Measurements from ENCODE around the gene ID2. TPM values are rescaled to one million over a fixed set of nuclear protein-coding genes. Genes with fewer than 3 reads are reported as not detected.

Gene ID2
- total and polyA plus RNA-seq, 10 of the 15 experiments (the other 5 are each of a cell fraction or from before 2014, with no cell fraction given): 39.0 to 613 (median 73.6) TPM

DNA sequence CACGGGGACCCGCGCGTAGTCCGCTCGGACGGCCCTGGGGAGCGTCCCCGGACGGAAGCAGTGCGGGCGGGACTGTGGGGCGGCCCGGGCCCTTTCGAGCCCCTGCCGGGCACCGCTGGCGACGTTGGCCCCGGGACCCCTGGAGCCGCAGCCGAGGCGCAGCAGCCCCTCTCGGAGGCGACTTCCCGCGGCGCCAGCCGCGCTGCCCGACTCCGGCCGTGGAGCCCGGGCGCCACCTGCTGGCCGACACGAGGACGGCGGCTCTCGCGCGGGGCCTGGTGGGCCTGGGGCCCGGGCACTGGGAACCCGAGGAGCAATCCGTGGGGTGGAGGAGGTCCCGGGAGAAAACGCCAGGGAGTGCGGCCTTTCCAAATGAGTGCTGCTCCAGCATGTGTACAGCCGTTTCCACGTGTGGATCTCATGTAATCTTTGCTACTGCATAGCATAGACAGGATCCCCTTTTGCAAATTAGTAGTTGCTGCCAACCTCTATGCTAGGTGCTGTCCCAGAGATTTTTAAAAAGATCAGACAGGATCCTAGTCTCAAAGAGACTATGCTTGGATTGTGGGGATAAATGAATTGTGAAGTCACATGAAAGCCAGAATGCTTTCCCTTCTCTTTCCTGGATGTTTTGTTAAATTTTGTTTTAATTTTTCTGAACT is 4.0 kb downstream of the ID2 start (continued):
- peak; percentile 89 for TF ChIP-seq IKZF1 (conservative IDR thresholded peaks at IDR 0.05)
- TF ChIP-seq, protein P1, sequence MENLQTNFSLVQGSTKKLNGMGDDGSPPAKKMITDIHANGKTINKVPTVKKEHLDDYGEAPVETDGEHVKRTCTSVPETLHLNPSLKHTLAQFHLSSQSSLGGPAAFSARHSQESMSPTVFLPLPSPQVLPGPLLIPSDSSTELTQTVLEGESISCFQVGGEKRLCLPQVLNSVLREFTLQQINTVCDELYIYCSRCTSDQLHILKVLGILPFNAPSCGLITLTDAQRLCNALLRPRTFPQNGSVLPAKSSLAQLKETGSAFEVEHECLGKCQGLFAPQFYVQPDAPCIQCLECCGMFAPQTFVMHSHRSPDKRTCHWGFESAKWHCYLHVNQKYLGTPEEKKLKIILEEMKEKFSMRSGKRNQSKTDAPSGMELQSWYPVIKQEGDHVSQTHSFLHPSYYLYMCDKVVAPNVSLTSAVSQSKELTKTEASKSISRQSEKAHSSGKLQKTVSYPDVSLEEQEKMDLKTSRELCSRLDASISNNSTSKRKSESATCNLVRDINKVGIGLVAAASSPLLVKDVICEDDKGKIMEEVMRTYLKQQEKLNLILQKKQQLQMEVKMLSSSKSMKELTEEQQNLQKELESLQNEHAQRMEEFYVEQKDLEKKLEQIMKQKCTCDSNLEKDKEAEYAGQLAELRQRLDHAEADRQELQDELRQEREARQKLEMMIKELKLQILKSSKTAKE (IDR thresholded peaks at IDR 0.05; ENCODE audit: low read depth, poor library complexity, severe bottlenecking): no peak
- TF ChIP-seq DPF2 (IDR thresholded peaks at IDR 0.05): peak; percentile 94
- TF ChIP-seq NR2F1 (conservative IDR thresholded peaks at IDR 0.05): peak; percentile 87
- peak in 1 of 2 experiments; percentile 57; a peak in 1 of 4 replicates for TF ChIP-seq BHLHE40 (IDR thresholded peaks at IDR 0.05; ENCODE audit: borderline replicate concordance in 1 of 2, low read depth in 2 of 2, low read length in 1 of 2)
- 0 out of 3 replicates have a peak, but pooled peaks of 1 of the 2 experiments have one; percentile 9 for TF ChIP-seq EGR1 (IDR thresholded peaks at IDR 0.05; ENCODE audit: borderline replicate concordance in 1 of 2, low read depth in 2 of 2, low read length in 2 of 2)
- TF ChIP-seq POU2F2 (IDR thresholded peaks at IDR 0.05; ENCODE audit: borderline replicate concordance, low read depth, low read length): 0 out of 3 replicates have a peak, but pooled peaks have one; percentile 27
- peak; percentile 55; the same call in 1 of the 2 replicates for TF ChIP-seq NFXL1 (IDR thresholded peaks at IDR 0.05; ENCODE audit: borderline replicate concordance)
- peak; percentile 81; the same call in 1 of the 2 replicates for TF ChIP-seq ZNF592 (IDR thresholded peaks at IDR 0.05)
- peak; percentile 35; the same call in 1 of the 2 replicates for TF ChIP-seq RELB (IDR thresholded peaks at IDR 0.05; ENCODE audit: low read depth)
- TF ChIP-seq HSF1 (IDR thresholded peaks at IDR 0.05; ENCODE audit: low read depth, low read length): no peak
- peak; percentile 71 for TF ChIP-seq NKRF (conservative IDR thresholded peaks at IDR 0.05)
- peak; percentile 21 for TF ChIP-seq RELA (IDR thresholded peaks at IDR 0.05; ENCODE audit: borderline replicate concordance, partially characterized antibody)
- TF ChIP-seq FOXM1 (IDR thresholded peaks at IDR 0.05; ENCODE audit: low read depth, low read length): no peak
- TF ChIP-seq HDGF (IDR thresholded peaks at IDR 0.05): peak; percentile 32; the same call in 1 of the 2 replicates
- TF ChIP-seq MEF2B (IDR thresholded peaks at IDR 0.05; ENCODE audit: partially characterized antibody, poor library complexity, severe bottlenecking): peak; percentile 58
- 0 out of 2 replicates have a peak, but pooled peaks have one; percentile 30 for TF ChIP-seq CHD1 (IDR thresholded peaks at IDR 0.05; ENCODE audit: low read depth, low read length)

Measured in GM12878 (cell line).